ENCODE results near the gene BEX1. TPM values are rescaled to one million over a fixed set of nuclear protein-coding genes. Genes with fewer than 3 reads are reported as not detected.

BEX1 gene
- polyA plus RNA-seq, 3 donors = 52.6 to 79.0 (median 72.5) TPM

DNA sequence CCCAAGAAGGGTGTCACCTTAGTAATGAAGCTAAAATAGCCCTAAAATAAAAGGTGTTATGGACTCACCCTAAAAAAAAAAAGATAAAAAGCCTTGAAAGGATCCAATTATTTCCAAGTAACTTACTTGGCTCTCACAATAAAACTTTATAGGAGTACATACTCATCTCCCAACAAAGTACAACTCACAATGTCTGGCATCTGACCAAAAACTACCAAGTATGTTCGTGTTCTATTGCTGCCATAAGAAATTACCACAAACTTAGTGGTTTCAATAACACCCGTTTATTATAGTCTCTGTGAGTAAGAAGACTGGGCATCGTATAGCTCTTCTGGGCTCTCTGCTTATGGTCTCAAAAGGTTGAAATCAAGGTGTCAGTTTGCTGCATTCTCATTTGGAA is 51.0 kb downstream of the BEX1 start:
- no peak for DNase-seq (ENCODE audit: low read depth in 3 of 3, low spot score in 2 of 3)

Other genes starting within 250 kb of the BEX1 start
- under 1 TPM in 1 of 3 donors, not detected in 2; 0.23 TPM for gene RAB40AL, start 126.9 kb downstream of the BEX1 start, polyA plus RNA-seq (ENCODE audit: insufficient read length in 3 of 3)
- under 1 TPM in 2 of 3 donors, not detected in 1; 0.14 to 0.18 TPM for gene NXF3, start 29.0 kb upstream of the BEX1 start, polyA plus RNA-seq (ENCODE audit: insufficient read length in 3 of 3)
- 100 to 1,000 TPM; 175 to 185 (median 175) TPM for gene BEX4, start 150.9 kb upstream of the BEX1 start, polyA plus RNA-seq (ENCODE audit: insufficient read length in 3 of 3)
- 100 to 1,000 TPM; 163 to 171 (median 164) TPM for gene TCEAL8, start 191.0 kb upstream of the BEX1 start, polyA plus RNA-seq (ENCODE audit: insufficient read length in 3 of 3)
- gene TCEAL5, start 212.6 kb upstream of the BEX1 start, polyA plus RNA-seq (ENCODE audit: insufficient read length in 3 of 3) = 10 to 100 TPM; 14.7 to 17.3 (median 17.0) TPM
- 10 to 100 TPM; 80.3 to 95.4 (median 92.9) TPM for gene BEX2, start 246.8 kb upstream of the BEX1 start, polyA plus RNA-seq (ENCODE audit: insufficient read length in 3 of 3)